PFSK-1 (cell line): ENCODE measurements around the gene NRXN3.

Experiments used
- POLR2AphosphoS5 ChIP-seq: IDR thresholded peaks from 2 replicates; pipeline ENCODE4 v1.6.1; 2012; ENCODE audit warnings: low read depth, mild to moderate bottlenecking, control low read depth, low read length, moderate library complexity
- REST ChIP-seq, 2 experiments: IDR thresholded peaks; 2 replicates each; pipeline versions ENCODE4 v1.6.1 to v1.8.0; 2011 to 2012; ENCODE audit warnings: low read depth in 2 of 2, low read length in 2 of 2, control low read depth in 1 of 2, inconsistent platforms in 1 of 2, mild to moderate bottlenecking in 1 of 2, moderate library complexity in 1 of 2; ENCODE audit not compliant: insufficient read depth in 1 of 2

- no peak for TF ChIP-seq POLR2AphosphoS5
- no peak for TF ChIP-seq REST (IDR thresholded peaks at IDR 0.05; ENCODE audit: insufficient read depth in 1 of 2, low read depth in 2 of 2, low read length in 2 of 2)
Measured at GRCh38 chr14:79453276-79453675, 1283.1 kb downstream of the NRXN3 start.
